IPS-11a (cell line): ENCODE results near the gene ARMC9.

Experiments
- H3K4me3 ChIP-seq: one replicate; pipeline ENCODE4 v1.5.1; 2013; ENCODE audit warnings: low read depth, low read length, control low read depth

Gene ARMC9

GRCh38 chr2:231200805-231201474, 2.5 kb downstream of the ARMC9 start:
- no peak overlapping the region for H3K4me3 ChIP-seq

- H3K4me3 ChIP-seq: no peak overlapping the region
Measured at GRCh38 chr2:231201475-231201814, 3.0 kb downstream of the ARMC9 start.

- no peak overlapping the region for H3K4me3 ChIP-seq
Measured at GRCh38 chr2:231203087-231203486, 4.7 kb downstream of the ARMC9 start.

- no peak overlapping the region for H3K4me3 ChIP-seq
Measured at GRCh38 chr2:231204146-231204545, 5.7 kb downstream of the ARMC9 start.

GRCh38 chr2:231204581-231204980, 6.2 kb downstream of the ARMC9 start:
- H3K4me3 ChIP-seq: no peak overlapping the region

- H3K4me3 ChIP-seq: no peak overlapping the region
Measured at GRCh38 chr2:231207734-231208133, 9.3 kb downstream of the ARMC9 start.

- no peak overlapping the region for H3K4me3 ChIP-seq
Measured at GRCh38 chr2:231210782-231211181, 12.4 kb downstream of the ARMC9 start.

- no peak overlapping the region for H3K4me3 ChIP-seq
Measured at GRCh38 chr2:231211486-231211885, 13.1 kb downstream of the ARMC9 start.

- no peak overlapping the region for H3K4me3 ChIP-seq
Measured at GRCh38 chr2:231212329-231212845, 14.0 kb downstream of the ARMC9 start.

- no peak overlapping the region for H3K4me3 ChIP-seq
Measured at GRCh38 chr2:231213931-231214642, 15.7 kb downstream of the ARMC9 start.

- no peak overlapping the region for H3K4me3 ChIP-seq
Measured at GRCh38 chr2:231218366-231218765, 19.9 kb downstream of the ARMC9 start.

- no peak overlapping the region for H3K4me3 ChIP-seq
Measured at GRCh38 chr2:231219289-231219688, 20.9 kb downstream of the ARMC9 start.

- no peak overlapping the region for H3K4me3 ChIP-seq
Measured at GRCh38 chr2:231221761-231222160, 23.3 kb downstream of the ARMC9 start.

- H3K4me3 ChIP-seq: no peak overlapping the region
Measured at GRCh38 chr2:231222318-231223000, 24.0 kb downstream of the ARMC9 start.

- no peak overlapping the region for H3K4me3 ChIP-seq
Measured at GRCh38 chr2:231223001-231223375, 24.6 kb downstream of the ARMC9 start.

- no peak overlapping the region for H3K4me3 ChIP-seq
Measured at GRCh38 chr2:231223458-231223976, 25.1 kb downstream of the ARMC9 start.

GRCh38 chr2:231227310-231228162, 29.1 kb downstream of the ARMC9 start:
- H3K4me3 ChIP-seq: no peak overlapping the region

- no peak overlapping the region for H3K4me3 ChIP-seq
Measured at GRCh38 chr2:231228223-231228622, 29.8 kb downstream of the ARMC9 start.

GRCh38 chr2:231228974-231229529, 30.6 kb downstream of the ARMC9 start:
- no peak overlapping the region for H3K4me3 ChIP-seq

- no peak overlapping the region for H3K4me3 ChIP-seq
Measured at GRCh38 chr2:231235217-231235616, 36.8 kb downstream of the ARMC9 start.
